Fibroblast of skin of left biceps (primary cell): ENCODE data around the gene ERICH6B.

ENCODE experiments used
- DNase-seq, 2 experiments: peaks; one replicate each; pipeline ENCODE4 v3.0.0-alpha.2; 2013; ENCODE audit warnings: low read depth in 2 of 2

Gene ERICH6B

DNA sequence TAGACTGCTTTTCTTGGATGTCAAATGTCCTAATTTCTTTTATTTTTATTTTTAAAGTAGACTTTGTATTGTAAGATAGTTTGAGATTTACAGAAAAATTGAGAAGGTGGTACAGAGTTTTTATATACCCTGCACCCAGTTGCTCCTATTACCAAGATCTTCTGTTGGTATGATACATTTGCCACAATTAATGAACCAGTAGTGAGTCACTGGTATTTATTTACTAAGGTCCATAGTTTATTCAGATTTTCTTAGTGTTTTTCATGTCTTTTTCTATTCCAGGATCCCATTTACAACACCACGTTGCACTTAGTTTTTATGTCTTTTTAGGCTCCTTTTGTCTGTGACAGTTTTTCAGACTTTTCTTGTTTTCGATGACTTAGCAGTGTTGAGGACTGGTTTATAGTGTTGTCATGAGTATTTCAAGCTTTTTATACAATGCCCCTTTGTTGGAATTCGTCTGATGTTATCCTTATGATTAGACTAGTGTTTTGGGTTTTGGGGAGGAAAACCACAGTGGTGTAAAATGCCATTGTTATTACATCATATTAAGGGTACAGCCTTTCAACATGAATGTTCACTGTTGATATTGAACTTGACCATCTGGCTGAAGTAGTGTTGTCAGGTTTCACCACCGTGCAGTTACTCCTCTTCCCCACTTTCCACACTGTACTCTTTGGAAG is 114.9 kb downstream of the ERICH6B start:
- peak; percentile 60 to 65 for DNase-seq

DNA sequence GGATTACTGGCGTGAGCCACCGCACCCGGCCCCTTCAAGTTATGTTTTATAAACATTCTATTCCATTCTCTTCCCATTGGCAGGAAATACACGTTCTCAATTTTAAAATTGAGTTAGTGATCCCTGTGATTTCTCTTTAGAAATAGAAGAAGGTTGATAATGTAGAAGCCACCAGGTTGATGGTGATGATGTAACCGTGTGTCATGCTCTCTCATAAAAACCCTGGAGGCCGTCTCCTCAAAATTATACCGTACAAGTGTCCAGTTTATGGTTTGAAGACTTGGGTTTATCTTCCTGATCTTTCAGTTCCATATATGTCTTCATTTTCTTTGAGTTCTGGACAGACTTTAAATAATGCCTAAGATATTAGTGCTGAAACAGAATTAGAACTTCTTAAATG is 118.6 kb downstream of the ERICH6B start:
- no peak for DNase-seq

GRCh38 chr13:45492538-45492937 is 123.0 kb downstream of the ERICH6B start:
- DNase-seq: peak; percentile 8 to 15
